Measurements from ENCODE around the gene VPS50.

VPS50 gene

DNA sequence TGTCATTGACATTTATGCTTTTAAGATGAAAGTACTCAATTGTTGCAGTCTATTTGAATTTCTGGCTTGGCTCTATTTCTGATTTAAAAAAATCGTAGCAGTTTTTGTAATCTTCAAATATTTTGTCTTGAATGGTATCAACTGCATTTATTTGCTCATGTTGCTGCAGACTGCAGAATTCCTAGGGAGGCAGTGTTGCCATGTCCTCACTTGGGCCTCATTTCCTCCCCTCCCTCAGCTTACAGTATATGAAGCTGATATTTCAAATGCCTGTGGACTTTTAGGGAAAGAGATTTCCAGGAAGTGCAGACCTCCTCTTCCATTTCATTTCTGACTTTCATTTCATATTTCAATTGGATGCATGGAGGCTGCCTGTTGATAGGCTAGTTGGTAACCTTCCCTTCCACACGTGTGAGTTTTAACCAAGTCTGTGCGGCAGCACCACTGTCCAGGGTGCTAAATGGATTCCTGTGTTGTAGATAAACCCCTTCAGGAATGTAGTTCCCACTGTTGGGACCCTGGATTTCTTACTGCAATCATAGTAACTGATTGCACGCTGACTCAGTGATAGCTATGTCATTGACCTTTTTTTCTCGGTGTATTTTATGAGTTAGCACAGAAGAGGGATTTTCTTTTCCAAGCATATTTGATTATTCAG, 17.5 kb downstream of the VPS50 start:
- DNase-seq (ENCODE audit: low read depth, low spot score), result peak; percentile 12
- in situ Hi-C loops (cut with HindIII; ENCODE audit: low sequenced_read_pairs), result no loop called here
- TF ChIP-seq, protein P1, sequence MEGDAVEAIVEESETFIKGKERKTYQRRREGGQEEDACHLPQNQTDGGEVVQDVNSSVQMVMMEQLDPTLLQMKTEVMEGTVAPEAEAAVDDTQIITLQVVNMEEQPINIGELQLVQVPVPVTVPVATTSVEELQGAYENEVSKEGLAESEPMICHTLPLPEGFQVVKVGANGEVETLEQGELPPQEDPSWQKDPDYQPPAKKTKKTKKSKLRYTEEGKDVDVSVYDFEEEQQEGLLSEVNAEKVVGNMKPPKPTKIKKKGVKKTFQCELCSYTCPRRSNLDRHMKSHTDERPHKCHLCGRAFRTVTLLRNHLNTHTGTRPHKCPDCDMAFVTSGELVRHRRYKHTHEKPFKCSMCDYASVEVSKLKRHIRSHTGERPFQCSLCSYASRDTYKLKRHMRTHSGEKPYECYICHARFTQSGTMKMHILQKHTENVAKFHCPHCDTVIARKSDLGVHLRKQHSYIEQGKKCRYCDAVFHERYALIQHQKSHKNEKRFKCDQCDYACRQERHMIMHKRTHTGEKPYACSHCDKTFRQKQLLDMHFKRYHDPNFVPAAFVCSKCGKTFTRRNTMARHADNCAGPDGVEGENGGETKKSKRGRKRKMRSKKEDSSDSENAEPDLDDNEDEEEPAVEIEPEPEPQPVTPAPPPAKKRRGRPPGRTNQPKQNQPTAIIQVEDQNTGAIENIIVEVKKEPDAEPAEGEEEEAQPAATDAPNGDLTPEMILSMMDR (IDR thresholded peaks at IDR 0.05; ENCODE audit: low read depth, low read length), result no peak
- no peak overlapping the region for H3K4me3 ChIP-seq (ENCODE audit: low read depth, low read length)

GRCh38 chr7:93258661-93259060, 26.5 kb downstream of the VPS50 start:
- in situ Hi-C loops (cut with HindIII; ENCODE audit: low sequenced_read_pairs), result no loop called here
- TF ChIP-seq, protein P1 (IDR thresholded peaks at IDR 0.05; ENCODE audit: low read depth, low read length), result no peak
- DNase-seq (ENCODE audit: low read depth, low spot score), result no peak
- H3K4me3 ChIP-seq (ENCODE audit: low read depth, low read length), result no peak overlapping the region

DNA sequence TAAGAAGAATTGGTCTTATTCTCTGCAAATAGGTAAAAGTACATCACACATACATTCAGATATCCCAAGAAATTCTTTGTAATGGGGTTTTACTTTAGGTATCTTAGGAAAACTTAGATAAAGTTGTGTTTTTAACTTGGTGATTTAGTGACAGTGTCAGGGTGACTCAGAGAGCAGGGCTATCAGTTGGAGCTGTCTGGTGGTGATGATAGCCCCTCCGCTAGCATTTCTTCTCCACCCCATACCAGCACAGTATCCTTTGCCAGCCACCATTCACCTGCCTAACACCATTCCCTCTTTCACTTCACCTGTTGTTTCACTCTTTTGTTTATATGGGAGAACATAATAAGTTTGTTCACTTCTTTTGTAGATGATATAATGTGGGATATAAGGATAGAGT, 30.4 kb downstream of the VPS50 start:
- in situ Hi-C loops (cut with HindIII; ENCODE audit: low sequenced_read_pairs), result no loop called here
- TF ChIP-seq, protein P1 (IDR thresholded peaks at IDR 0.05; ENCODE audit: low read depth, low read length), result no peak
- DNase-seq (ENCODE audit: low read depth, low spot score), result no peak
- no peak overlapping the region for H3K4me3 ChIP-seq (ENCODE audit: low read depth, low read length)

DNA sequence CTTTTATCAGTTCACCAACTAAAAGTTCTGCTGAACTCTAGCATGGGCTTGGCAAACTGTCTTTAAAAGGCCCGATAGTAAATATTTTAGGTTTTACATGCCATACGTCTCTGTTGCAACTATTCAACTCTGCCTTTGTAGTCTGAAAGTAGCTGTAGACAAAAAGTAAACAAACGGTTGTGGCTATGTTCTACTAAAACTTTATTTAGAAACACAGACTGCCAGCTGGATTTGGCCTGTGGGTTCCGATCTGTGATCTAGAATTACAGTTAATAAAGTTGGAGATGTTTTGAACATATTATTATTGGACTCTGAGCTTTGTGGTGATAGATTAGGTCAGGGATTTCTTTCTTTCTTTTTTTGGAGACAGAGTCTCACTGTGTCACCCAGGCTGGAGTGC, 33.1 kb downstream of the VPS50 start:
- no peak for DNase-seq (ENCODE audit: low read depth, low spot score)
- in situ Hi-C loops (cut with HindIII; ENCODE audit: low sequenced_read_pairs), result no loop called here
- TF ChIP-seq, protein P1 (IDR thresholded peaks at IDR 0.05; ENCODE audit: low read depth, low read length), result no peak
- no peak overlapping the region for H3K4me3 ChIP-seq (ENCODE audit: low read depth, low read length)

DNA sequence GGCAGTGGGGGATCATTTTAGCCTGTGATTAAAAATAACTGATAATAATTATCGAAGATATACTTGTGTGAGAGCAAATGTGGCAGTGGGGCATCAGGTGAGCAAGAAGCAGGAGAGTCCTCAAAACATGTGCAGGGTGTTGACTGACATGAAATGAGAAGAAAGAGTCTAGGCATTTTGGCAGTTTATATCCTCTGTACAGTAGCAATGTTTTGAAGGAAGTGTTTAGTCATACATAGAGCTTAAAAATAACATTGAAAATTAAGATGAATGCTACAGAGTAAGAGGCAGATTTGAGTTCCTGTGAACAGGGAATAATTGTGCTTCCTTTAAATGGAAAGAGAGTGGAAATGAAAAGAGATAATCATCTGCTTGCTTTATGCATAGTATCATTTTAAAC, 47.4 kb downstream of the VPS50 start:
- TF ChIP-seq, protein P1 (IDR thresholded peaks at IDR 0.05; ENCODE audit: low read depth, low read length), result no peak
- in situ Hi-C loops (cut with HindIII; ENCODE audit: low sequenced_read_pairs), result no loop called here
- no peak overlapping the region for H3K4me3 ChIP-seq (ENCODE audit: low read depth, low read length)
- peak; percentile 7 for DNase-seq (ENCODE audit: low read depth, low spot score)

DNA sequence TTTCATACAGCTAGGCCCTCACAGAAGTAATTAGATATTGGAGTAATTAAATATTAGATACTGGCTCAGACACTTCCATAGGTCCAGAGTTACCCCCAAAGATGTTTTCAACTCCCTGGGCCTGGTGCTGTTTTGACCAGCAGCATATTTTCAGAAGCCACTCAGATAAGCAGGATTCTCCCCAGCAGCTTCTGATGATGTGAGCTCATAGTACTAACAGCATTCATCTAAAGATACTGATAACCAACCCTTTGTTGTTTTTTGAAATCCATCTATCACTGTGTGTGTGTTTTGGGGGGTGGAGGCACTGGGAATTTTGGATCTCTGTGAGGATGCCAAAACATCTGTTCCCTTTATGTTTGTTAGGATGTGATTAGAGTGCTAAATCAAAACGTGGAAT, 52.7 kb downstream of the VPS50 start:
- no peak overlapping the region for H3K4me3 ChIP-seq (ENCODE audit: low read depth, low read length)
- TF ChIP-seq, protein P1 (IDR thresholded peaks at IDR 0.05; ENCODE audit: low read depth, low read length), result no peak
- in situ Hi-C loops (cut with HindIII; ENCODE audit: low sequenced_read_pairs), result no loop called here
- DNase-seq (ENCODE audit: low read depth, low spot score), result no peak
